ENCODE results near the gene MX1. TPM values are rescaled to one million over a fixed set of nuclear protein-coding genes. Genes with fewer than 3 reads are reported as not detected.

The MX1 gene
- total RNA-seq, 3 donors from 2014 or later (not counting 1 experiment from before 2014, with no cell fraction given): 22.7 to 67.0 (median 60.6) TPM

GRCh38 chr21:41479686-41480085 is 53.6 kb downstream of the MX1 start:
- no peaks in the 10 kb centered on the region for H3K36me3 Mint-ChIP-seq
- intact Hi-C loops (cut with micrococcal nuclease): no loop called here
- H3K9me3 Mint-ChIP-seq: no peaks in the 10 kb centered on the region
- H3K4me1 Mint-ChIP-seq: peaks cover 20% of the 10 kb centered on the region in 2 donors
- Histone ChIP-seq H3K27ac (ENCODE audit: low read length) (no peak overlapping the region), H3K27me3 (ENCODE audit: control insufficient read depth, insufficient read depth, low read length) (no peaks in the 10 kb centered on the region), H3K4me1 (ENCODE audit: control insufficient read depth, insufficient read depth, low read length) (peaks cover 4% of the 10 kb centered on the region), H3K4me3 (ENCODE audit: low read length) (no peak overlapping the region), H3K9me3 (ENCODE audit: control insufficient read depth, insufficient read depth, low read length) (no peaks in the 10 kb centered on the region), H3K36me3 (ENCODE audit: control insufficient read depth, insufficient read depth, low read length) (no peaks in the 10 kb centered on the region)
- no peaks in the 10 kb centered on the region for H3K27me3 Mint-ChIP-seq (ENCODE audit: low read depth in 2 of 2)
- no peak for TF ChIP-seq CTCF (IDR thresholded peaks at IDR 0.05)
- no peak overlapping the region for H3K27ac Mint-ChIP-seq
- DNase-seq (no peak), ATAC-seq (no peak)
- 74% methylated on average over 8 of the region's 8 CpGs for WGBS (ENCODE audit: insufficient coverage)
- H3K4me3 Mint-ChIP-seq: no peak overlapping the region

GRCh38 chr21:41480086-41480690 is 54.1 kb downstream of the MX1 start:
- H3K4me3 Mint-ChIP-seq: no peak overlapping the region
- H3K27me3 ChIP-seq (ENCODE audit: control insufficient read depth, insufficient read depth, low read length): no peaks in the 10 kb centered on the region
- H3K4me3 ChIP-seq (ENCODE audit: low read length): no peak overlapping the region
- peaks cover 4% of the 10 kb centered on the region for H3K4me1 ChIP-seq (ENCODE audit: control insufficient read depth, insufficient read depth, low read length)
- DNase-seq (no peak), ATAC-seq (peak in 1 of 3 donors; percentile 3)
- intact Hi-C loops (cut with micrococcal nuclease): no loop called here
- H3K36me3 ChIP-seq (ENCODE audit: control insufficient read depth, insufficient read depth, low read length): no peaks in the 10 kb centered on the region
- no peak overlapping the region for H3K27ac ChIP-seq (ENCODE audit: low read length)
- H3K9me3 ChIP-seq (ENCODE audit: control insufficient read depth, insufficient read depth, low read length): no peaks in the 10 kb centered on the region
- H3K27ac Mint-ChIP-seq: no peak overlapping the region
- no peaks in the 10 kb centered on the region for H3K36me3 Mint-ChIP-seq
- WGBS (ENCODE audit: insufficient coverage): 86% methylated on average over 17 of the region's 17 CpGs
- no peak for TF ChIP-seq CTCF (IDR thresholded peaks at IDR 0.05)
- H3K4me1 Mint-ChIP-seq: peaks cover 20% of the 10 kb centered on the region in 2 donors
- no peaks in the 10 kb centered on the region for H3K9me3 Mint-ChIP-seq
- peaks cover 0 to 4% of the 10 kb centered on the region in 2 donors for H3K27me3 Mint-ChIP-seq (ENCODE audit: low read depth in 2 of 2)

GRCh38 chr21:41481191-41481590 is 55.2 kb downstream of the MX1 start:
- 93% methylated on average over 7 of the region's 8 CpGs for WGBS (ENCODE audit: insufficient coverage)
- Histone ChIP-seq H3K27ac (ENCODE audit: low read length) (no peak overlapping the region), H3K36me3 (ENCODE audit: control insufficient read depth, insufficient read depth, low read length) (no peaks in the 10 kb centered on the region), H3K9me3 (ENCODE audit: control insufficient read depth, insufficient read depth, low read length) (no peaks in the 10 kb centered on the region), H3K27me3 (ENCODE audit: control insufficient read depth, insufficient read depth, low read length) (no peaks in the 10 kb centered on the region), H3K4me3 (ENCODE audit: low read length) (no peak overlapping the region), H3K4me1 (ENCODE audit: control insufficient read depth, insufficient read depth, low read length) (peaks cover 4% of the 10 kb centered on the region)
- ATAC-seq (no peak), DNase-seq (no peak)
- intact Hi-C loops (cut with micrococcal nuclease): no loop called here
- Mint-ChIP-seq H3K4me1 (peaks cover 20% of the 10 kb centered on the region in 2 donors), H3K27ac (no peak overlapping the region), H3K4me3 (no peak overlapping the region), H3K27me3 (ENCODE audit: low read depth in 2 of 2) (peaks cover 0 to 4% of the 10 kb centered on the region in 2 donors), H3K36me3 (no peaks in the 10 kb centered on the region), H3K9me3 (no peaks in the 10 kb centered on the region)
- no peak for TF ChIP-seq CTCF (IDR thresholded peaks at IDR 0.05)

- no peak for TF ChIP-seq CTCF (IDR thresholded peaks at IDR 0.05)
- intact Hi-C loops (cut with micrococcal nuclease): no loop called here
- H3K27me3 Mint-ChIP-seq (ENCODE audit: low read depth in 2 of 2): peaks cover 4 to 10% of the 10 kb centered on the region in 2 donors
- Histone ChIP-seq H3K4me3 (ENCODE audit: low read length) (no peak overlapping the region), H3K36me3 (ENCODE audit: control insufficient read depth, insufficient read depth, low read length) (no peaks in the 10 kb centered on the region), H3K27ac (ENCODE audit: low read length) (no peak overlapping the region), H3K4me1 (ENCODE audit: control insufficient read depth, insufficient read depth, low read length) (peaks cover 4% of the 10 kb centered on the region), H3K9me3 (ENCODE audit: control insufficient read depth, insufficient read depth, low read length) (no peaks in the 10 kb centered on the region), H3K27me3 (ENCODE audit: control insufficient read depth, insufficient read depth, low read length) (no peaks in the 10 kb centered on the region)
- ATAC-seq: no peak
- H3K4me3 Mint-ChIP-seq: no peak overlapping the region
- H3K36me3 Mint-ChIP-seq: no peaks in the 10 kb centered on the region
- H3K27ac Mint-ChIP-seq: no peak overlapping the region
- H3K9me3 Mint-ChIP-seq: no peaks in the 10 kb centered on the region
- no peak for DNase-seq
- WGBS (ENCODE audit: insufficient coverage): 35% methylated on average over 6 of the region's 6 CpGs
- peaks cover 17 to 18% of the 10 kb centered on the region in 2 donors for H3K4me1 Mint-ChIP-seq
Observed at GRCh38 chr21:41482301-41482700, 56.3 kb downstream of the MX1 start.

Measured in natural killer cell (primary cell).